Lung (tissue), 16 donors: Measurements from ENCODE around the gene ATF7IP. TPM values are rescaled to one million over a fixed set of nuclear protein-coding genes. Genes with fewer than 3 reads are reported as not detected.
"Not testable (repeated sequence)": the region's sequence is repeated elsewhere in the genome, so short reads cannot be mapped to it uniquely, and the experiment has no call there.

ENCODE experiments used
- ATAC-seq: fragments of 200-7000 bp; cut with Tn5 transposase; one replicate; pipeline ENCODE4 v1.9.1; 2020; ENCODE audit warnings: moderate number of reproducible peaks; ENCODE audit not compliant: insufficient read depth, low FRiP score
- DNase-seq, 3 donors: peaks; one replicate each; pipeline ENCODE4 v3.0.0-alpha.2; 2013 to 2017
- H3K27ac ChIP-seq, 2 donors: one replicate each; pipeline ENCODE4 v1.5.1; 2013; ENCODE audit warnings: mild to moderate bottlenecking in 2 of 2, moderate library complexity in 2 of 2, control low read depth in 1 of 2, inconsistent platforms in 1 of 2, low read depth in 1 of 2, low read length in 1 of 2
- H3K27me3 ChIP-seq, 3 donors: one replicate each; pipeline ENCODE4 v1.5.1; 2013; ENCODE audit warnings: low read length in 2 of 3; ENCODE audit not compliant: control insufficient read depth in 3 of 3, insufficient read depth in 3 of 3
- H3K36me3 ChIP-seq, 4 donors: one replicate each; pipeline ENCODE4 v1.5.1; 2013; ENCODE audit warnings: low read length in 4 of 4, mild to moderate bottlenecking in 1 of 4, moderate library complexity in 1 of 4; ENCODE audit not compliant: control insufficient read depth in 4 of 4, insufficient read depth in 4 of 4
- H3K4me1 ChIP-seq, 5 donors: one replicate each; pipeline ENCODE4 v1.5.1; 2013; ENCODE audit warnings: low read length in 5 of 5, mild to moderate bottlenecking in 2 of 5, moderate library complexity in 1 of 5; ENCODE audit not compliant: control insufficient read depth in 5 of 5, insufficient read depth in 5 of 5
- H3K4me3 ChIP-seq: one replicate; pipeline ENCODE4 v1.5.1; 2013; ENCODE audit warnings: mild to moderate bottlenecking, control low read depth, moderate library complexity
- H3K9ac ChIP-seq, 2 donors: one replicate each; pipeline ENCODE4 v1.5.1; 2013; ENCODE audit warnings: low read length in 2 of 2, control low read depth in 1 of 2; ENCODE audit not compliant: insufficient read depth in 1 of 2
- H3K9me3 ChIP-seq, 4 donors: one replicate each; pipeline ENCODE4 v1.5.1; 2013; ENCODE audit warnings: low read length in 3 of 4, mild to moderate bottlenecking in 1 of 4, moderate library complexity in 1 of 4; ENCODE audit not compliant: control insufficient read depth in 4 of 4, insufficient read depth in 3 of 4
- CTCF ChIP-seq: IDR thresholded peaks from 2 replicates; pipeline ENCODE4 v1.5.1; 2012; ENCODE audit warnings: mild to moderate bottlenecking; ENCODE audit errors: control extremely low read depth, extremely low read depth
- WGBS, 2 donors: extraction: QIAGEN DNeasy Blood & Tissue Kit; methylation state at CpG; one replicate each; pipeline ENCODE4 v1.1.7; 2013; 5-methylcytosine and 5-hydroxymethylcytosine counted together
- long read RNA-seq, 5 donors: transcript quantifications; one replicate each; lab custom pipeline, GENCODE V29; 2026
- polyA plus RNA-seq, 2 donors: library from polyadenylated mRNA; stranded (reverse); fragments of 200-250 nt; gene quantifications; one replicate each; pipeline ENCODE4 v1.2.1, GENCODE V29; 2013
- total RNA-seq, 2 donors: library from RNA; depleted of rRNA in 1 of 2; stranded (reverse); fragments of >200 nt in 1 of 2; gene quantifications; one replicate each; pipeline ENCODE4 v1.2.1, GENCODE V29; 2014 to 2021
- donor health status: control.
- donor health status: control.
- donor health status: Bipolar disorder and iron deficiency.
- donor health status: healthy.
- donor health status: DM: yes; HTN: yes; CAD: no.

The ATF7IP gene, protein sequence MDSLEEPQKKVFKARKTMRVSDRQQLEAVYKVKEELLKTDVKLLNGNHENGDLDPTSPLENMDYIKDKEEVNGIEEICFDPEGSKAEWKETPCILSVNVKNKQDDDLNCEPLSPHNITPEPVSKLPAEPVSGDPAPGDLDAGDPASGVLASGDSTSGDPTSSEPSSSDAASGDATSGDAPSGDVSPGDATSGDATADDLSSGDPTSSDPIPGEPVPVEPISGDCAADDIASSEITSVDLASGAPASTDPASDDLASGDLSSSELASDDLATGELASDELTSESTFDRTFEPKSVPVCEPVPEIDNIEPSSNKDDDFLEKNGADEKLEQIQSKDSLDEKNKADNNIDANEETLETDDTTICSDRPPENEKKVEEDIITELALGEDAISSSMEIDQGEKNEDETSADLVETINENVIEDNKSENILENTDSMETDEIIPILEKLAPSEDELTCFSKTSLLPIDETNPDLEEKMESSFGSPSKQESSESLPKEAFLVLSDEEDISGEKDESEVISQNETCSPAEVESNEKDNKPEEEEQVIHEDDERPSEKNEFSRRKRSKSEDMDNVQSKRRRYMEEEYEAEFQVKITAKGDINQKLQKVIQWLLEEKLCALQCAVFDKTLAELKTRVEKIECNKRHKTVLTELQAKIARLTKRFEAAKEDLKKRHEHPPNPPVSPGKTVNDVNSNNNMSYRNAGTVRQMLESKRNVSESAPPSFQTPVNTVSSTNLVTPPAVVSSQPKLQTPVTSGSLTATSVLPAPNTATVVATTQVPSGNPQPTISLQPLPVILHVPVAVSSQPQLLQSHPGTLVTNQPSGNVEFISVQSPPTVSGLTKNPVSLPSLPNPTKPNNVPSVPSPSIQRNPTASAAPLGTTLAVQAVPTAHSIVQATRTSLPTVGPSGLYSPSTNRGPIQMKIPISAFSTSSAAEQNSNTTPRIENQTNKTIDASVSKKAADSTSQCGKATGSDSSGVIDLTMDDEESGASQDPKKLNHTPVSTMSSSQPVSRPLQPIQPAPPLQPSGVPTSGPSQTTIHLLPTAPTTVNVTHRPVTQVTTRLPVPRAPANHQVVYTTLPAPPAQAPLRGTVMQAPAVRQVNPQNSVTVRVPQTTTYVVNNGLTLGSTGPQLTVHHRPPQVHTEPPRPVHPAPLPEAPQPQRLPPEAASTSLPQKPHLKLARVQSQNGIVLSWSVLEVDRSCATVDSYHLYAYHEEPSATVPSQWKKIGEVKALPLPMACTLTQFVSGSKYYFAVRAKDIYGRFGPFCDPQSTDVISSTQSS
- total RNA-seq (100 to 1,000 TPM in 1 of 2 donors, 10 to 100 TPM in 1; 57.3 to 122 TPM), polyA plus RNA-seq (1 to 10 TPM; 6.9 to 9.0 TPM)
- long read RNA-seq, donor 1, full-length matches to known transcripts: 4 of 4 reads
- long read RNA-seq, donor 1, partial matches to known transcripts: 0 of 4 reads
- long read RNA-seq, donor 1, other reads (novel, unspliced or antisense): 0 of 4 reads
- long read RNA-seq, donor 2, partial matches to known transcripts: 7 of 7 reads
- long read RNA-seq, donor 2, other reads (novel, unspliced or antisense): 0 of 7 reads
- long read RNA-seq, donor 3, partial matches to known transcripts: 0 of 3 reads
- long read RNA-seq, donor 3, other reads (novel, unspliced or antisense): 0 of 3 reads
- long read RNA-seq, donor 4, partial matches to known transcripts: 7 of 7 reads
- long read RNA-seq, donor 4, other reads (novel, unspliced or antisense): 0 of 7 reads
- long read RNA-seq, donor 5, full-length matches to known transcripts: 8 of 22 reads
- long read RNA-seq, donor 5, partial matches to known transcripts: 14 of 22 reads
- long read RNA-seq, donor 5, other reads (novel, unspliced or antisense): 0 of 22 reads

DNA sequence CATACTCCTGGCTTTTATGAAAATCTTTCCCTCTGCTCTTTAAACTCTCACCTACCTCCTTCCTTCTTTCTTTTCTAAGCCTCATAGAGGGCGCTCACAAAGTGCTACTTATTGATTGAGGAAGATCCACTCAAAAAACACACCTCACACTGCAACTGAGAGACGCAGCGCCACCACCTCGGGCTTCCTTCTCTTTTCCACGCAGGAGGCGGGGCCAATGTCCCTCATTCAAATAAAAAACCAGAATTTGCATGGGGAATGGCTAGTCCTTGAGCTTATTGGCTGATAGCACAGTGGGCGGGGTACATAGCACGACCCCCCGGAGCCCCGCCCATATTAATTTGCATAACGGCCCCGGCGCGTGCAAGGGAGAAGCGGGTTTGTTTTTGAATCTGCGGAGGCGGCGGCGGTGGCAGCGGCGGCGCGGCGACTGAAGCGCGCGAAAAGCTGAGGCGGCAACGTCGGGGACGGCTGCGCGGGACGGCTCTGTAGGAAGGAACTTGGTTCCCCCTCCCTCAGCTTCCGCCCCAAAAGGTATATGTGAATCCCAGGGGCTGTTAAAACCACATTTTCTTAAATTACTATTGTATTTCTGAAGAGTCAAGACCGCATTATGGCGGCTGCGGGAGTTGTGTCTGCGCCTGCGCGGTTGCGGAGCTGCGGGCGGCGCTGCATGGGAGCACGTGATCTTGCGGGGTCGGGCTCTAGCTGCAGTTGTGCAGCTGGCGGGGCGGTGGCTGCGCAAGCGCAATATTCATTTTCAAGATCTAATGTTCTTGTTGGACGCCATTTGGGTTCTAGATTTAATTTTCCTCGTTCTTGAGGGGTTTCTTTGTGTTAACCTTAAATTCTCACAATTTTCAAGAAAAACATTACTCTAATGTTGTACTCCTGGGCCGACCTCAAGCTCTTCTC is at the start of gene ATF7IP:
Gene ATF7IP (plus strand): TSS at position 389 of the 915 bp plus-strand sequence. CDS start 58,234 bp downstream, outside the sequence.
- DNase-seq (peak; percentile 96 to 98 (median 98)), ATAC-seq (peak; percentile 96)
- WGBS, 2 donors: 0% methylated on average over 55 of the region's 55 CpGs
- Histone ChIP-seq H3K4me1 (peaks cover 0 to 5% (median 1%) of the 10 kb centered on the region in 5 donors), H3K9ac (peak within 1 kb of the TSS; percentile 75 to 94), H3K4me3 (peak within 1 kb of the TSS; percentile 89), H3K27ac (peak within 1 kb of the TSS; percentile 96 to 100), H3K9me3 (peaks cover 0 to 2% (median under 1%) of the 10 kb centered on the region in 4 donors), H3K27me3 (no peaks in the 10 kb centered on the region), H3K36me3 (peaks cover 0 to 7% (median 3%) of the 10 kb centered on the region in 4 donors)
- peak; percentile 17 for TF ChIP-seq CTCF

DNA sequence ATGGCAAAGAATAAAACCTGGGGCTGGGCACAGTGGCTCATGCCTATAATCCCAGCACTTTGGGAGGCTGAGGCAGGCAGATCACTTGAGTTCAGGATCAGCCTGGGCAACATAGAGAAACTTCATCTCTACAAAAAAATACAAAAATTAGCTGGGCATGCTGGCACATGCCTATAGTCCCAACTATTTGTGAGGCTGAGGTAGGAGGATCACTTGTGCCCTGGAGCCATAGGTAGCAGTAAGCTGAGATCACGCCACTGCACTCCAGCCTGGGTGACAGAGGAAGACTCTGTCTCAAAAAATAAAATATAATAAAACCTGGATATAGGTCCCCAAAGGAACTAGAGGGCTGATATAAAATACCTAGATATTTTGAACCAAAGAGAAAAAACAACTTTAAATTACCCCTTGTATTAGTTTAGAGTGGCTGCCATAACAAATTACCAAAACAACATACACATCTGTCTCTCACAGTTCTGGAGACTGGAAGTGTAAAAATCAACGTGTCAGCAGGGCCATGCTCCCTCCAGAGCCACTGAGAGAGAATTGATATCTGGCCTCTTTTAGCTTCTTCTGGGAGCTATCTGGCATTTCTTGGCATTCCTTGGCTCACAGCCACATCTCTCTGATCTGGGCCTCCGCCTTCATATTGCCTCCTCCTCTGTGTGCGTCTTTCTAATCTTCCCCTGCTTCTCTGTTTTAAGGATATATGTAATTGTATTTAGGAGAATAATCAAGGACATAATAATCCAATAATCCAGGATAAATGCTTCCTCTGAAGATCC is 47.9 kb upstream of the ATF7IP start:
- Histone ChIP-seq H3K9ac (no peak overlapping the region), H3K9me3 (no peaks in the 10 kb centered on the region), H3K27ac (no peak overlapping the region), H3K36me3 (no peaks in the 10 kb centered on the region), H3K4me1 (no peaks in the 10 kb centered on the region), H3K27me3 (no peaks in the 10 kb centered on the region), H3K4me3 (no peak overlapping the region)
- TF ChIP-seq CTCF: no peak
- ATAC-seq (no peak), DNase-seq (no peak)
- WGBS, 2 donors: 82 to 86% methylated on average over 4 of the region's 4 CpGs

DNA sequence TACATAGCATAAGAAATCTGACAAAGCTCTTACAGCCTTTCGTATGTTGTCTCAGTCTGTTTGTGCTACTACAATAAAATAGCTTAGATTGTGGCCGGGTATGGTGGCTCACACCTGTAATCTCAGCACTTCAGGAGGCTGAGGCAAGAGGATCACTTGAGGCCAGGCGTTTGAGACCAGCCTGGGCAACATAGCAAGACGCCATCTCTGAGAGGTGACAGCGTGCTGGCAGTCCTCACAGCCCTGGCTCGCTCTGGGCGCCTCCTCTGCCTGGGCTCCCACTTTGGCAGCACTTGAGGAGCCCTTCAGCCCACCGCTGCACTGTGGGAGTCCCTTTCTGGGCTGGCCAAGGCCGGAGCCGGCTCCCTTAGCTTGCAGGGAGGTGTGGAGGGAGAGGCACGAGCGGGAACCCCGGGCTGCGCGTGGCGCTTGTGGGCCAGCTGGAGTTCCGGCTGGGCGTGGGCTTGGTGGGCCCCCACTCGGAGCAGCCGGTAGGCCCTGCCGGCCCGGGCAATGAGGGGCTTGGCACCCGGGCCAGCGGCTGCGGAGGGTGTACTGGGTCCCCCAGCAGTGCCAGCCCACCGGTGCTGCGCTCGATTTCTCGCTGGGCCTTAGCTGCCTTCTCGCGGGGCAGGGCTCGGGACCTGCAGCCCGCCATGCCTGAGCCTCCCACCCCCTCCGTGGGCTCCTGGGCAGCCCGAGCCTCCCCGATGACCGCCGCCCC is 45.6 kb upstream of the ATF7IP start:
- H3K27ac ChIP-seq, H3K9me3 ChIP-seq, DNase-seq, H3K4me1 ChIP-seq, ATAC-seq, H3K4me3 ChIP-seq, H3K36me3 ChIP-seq, H3K9ac ChIP-seq, H3K27me3 ChIP-seq: not testable (repeated sequence)
- 94 to 98% methylated on average over 19 to 38 of the region's 38 CpGs for WGBS, 2 donors
